ENCODE measurements around the gene SRPX.

The SRPX gene

GRCh38 chrX:38129366-38129765 lies 91.3 kb downstream of the SRPX start:
- DNase-seq = no peak

GRCh38 chrX:38127961-38128360 lies 92.7 kb downstream of the SRPX start:
- DNase-seq = no peak

- no peak for DNase-seq
Observed at GRCh38 chrX:38126179-38126578, 94.5 kb downstream of the SRPX start.

- DNase-seq = no peak
Observed at GRCh38 chrX:38124000-38124399, 96.7 kb downstream of the SRPX start.

GRCh38 chrX:38117485-38117884 lies 103.2 kb downstream of the SRPX start:
- no peak for DNase-seq

GRCh38 chrX:38116706-38117105 lies 104.0 kb downstream of the SRPX start:
- no peak for DNase-seq

- DNase-seq = no peak
Observed at GRCh38 chrX:38112566-38112965, 108.1 kb downstream of the SRPX start.

- no peak for DNase-seq
Observed at GRCh38 chrX:38111196-38111595, 109.5 kb downstream of the SRPX start.

GRCh38 chrX:38110231-38110630 lies 110.4 kb downstream of the SRPX start:
- no peak for DNase-seq

- DNase-seq = no peak
Observed at GRCh38 chrX:38109042-38109898, 111.4 kb downstream of the SRPX start.

GRCh38 chrX:38108364-38108763 lies 112.3 kb downstream of the SRPX start:
- DNase-seq = no peak

GRCh38 chrX:38106991-38107655 lies 113.5 kb downstream of the SRPX start:
- DNase-seq = no peak

- DNase-seq = no peak
Observed at GRCh38 chrX:38105216-38105725, 115.4 kb downstream of the SRPX start.

GRCh38 chrX:38103857-38104812 lies 116.5 kb downstream of the SRPX start:
- no peak for DNase-seq

GRCh38 chrX:38102875-38103274 lies 117.8 kb downstream of the SRPX start:
- no peak for DNase-seq

GRCh38 chrX:38102240-38102639 lies 118.4 kb downstream of the SRPX start:
- no peak for DNase-seq

GRCh38 chrX:38099688-38100087 lies 121.0 kb downstream of the SRPX start:
- no peak for DNase-seq

Measured in fibroblast of skin of scalp (primary cell).